H1 (cell line): Measurements from ENCODE around the gene NEBL.

Experiments used
- CREB1 ChIP-seq: IDR thresholded peaks from 2 replicates; pipeline ENCODE4 v1.6.1; 2012; ENCODE audit warnings: inconsistent platforms
- CTCF ChIP-seq, 3 experiments: IDR thresholded peaks; 1 replicate in 2 of 3; 2 replicates in 1 of 3; pipeline versions ENCODE4 v1.5.1 to v1.6.1; 2011; ENCODE audit warnings: low read length in 3 of 3, mild to moderate bottlenecking in 3 of 3, inconsistent platforms in 2 of 3, low read depth in 1 of 3, moderate library complexity in 1 of 3; ENCODE audit not compliant: insufficient read depth in 1 of 3; ENCODE audit errors: control extremely low read depth in 1 of 3
- GTF2F1 ChIP-seq: IDR thresholded peaks from 2 replicates; pipeline ENCODE4 v1.6.1; 2012; ENCODE audit warnings: low read depth, low read length, improper control_type of control experiment, borderline replicate concordance
- JUND ChIP-seq: IDR thresholded peaks from 2 replicates; pipeline ENCODE4 v1.6.1; 2011; ENCODE audit warnings: mild to moderate bottlenecking, improper control_type of control experiment, low read length
- KDM5A ChIP-seq: fragments of 200-600 bp; IDR thresholded peaks from 2 replicates; pipeline ENCODE4 v1.7.1; 2012; ENCODE audit warnings: mild to moderate bottlenecking, low read length, inconsistent platforms, mixed read lengths
- NANOG ChIP-seq: IDR thresholded peaks from 2 replicates; pipeline ENCODE4 v1.6.1; 2011; ENCODE audit warnings: low read length, low read depth, mild to moderate bottlenecking, inconsistent platforms; ENCODE audit not compliant: insufficient read depth, poor library complexity, severe bottlenecking
- PHF8 ChIP-seq: fragments of 200-600 bp; sonication (generic); conservative IDR thresholded peaks from 2 replicates; pipeline ENCODE4 v1.7.1; 2012; ENCODE audit warnings: low read depth, mild to moderate bottlenecking, inconsistent platforms, low read length, moderate library complexity
- POLR2A ChIP-seq, 2 experiments: IDR thresholded peaks; 1 replicate in 1 of 2; 2 replicates in 1 of 2; pipeline ENCODE4 v1.6.1; 2011; ENCODE audit warnings: low read depth in 2 of 2, low read length in 2 of 2, mild to moderate bottlenecking in 2 of 2; ENCODE audit errors: control extremely low read depth in 1 of 2
- POLR2AphosphoS5 ChIP-seq: IDR thresholded peaks from 2 replicates; pipeline ENCODE4 v1.6.1; 2011; ENCODE audit warnings: low read depth, low read length
- RFX5 ChIP-seq: IDR thresholded peaks from 2 replicates; pipeline ENCODE4 v1.6.1; 2011; ENCODE audit warnings: low read depth, low read length, improper control_type of control experiment, borderline replicate concordance
- SIRT6 ChIP-seq: IDR thresholded peaks from one replicate; pipeline ENCODE4 v1.7.1; 2012; ENCODE audit warnings: low read length, inconsistent platforms
- SP4 ChIP-seq: IDR thresholded peaks from 2 replicates; pipeline ENCODE4 v1.6.1; 2012; ENCODE audit warnings: low read length, inconsistent platforms
- TBP ChIP-seq: IDR thresholded peaks from 2 replicates; pipeline ENCODE4 v1.6.1; 2011; ENCODE audit warnings: low read depth, low read length, improper control_type of control experiment
- TCF12 ChIP-seq: IDR thresholded peaks from 2 replicates; pipeline ENCODE4 v1.6.1; 2011; ENCODE audit warnings: low read depth, mild to moderate bottlenecking, low read length

GRCh38 chr10:20911626-20912025 lies 14.5 kb upstream of the NEBL start:
- no peak for TF ChIP-seq TBP
- no peak for TF ChIP-seq TCF12
- TF ChIP-seq POLR2A (IDR thresholded peaks at IDR 0.05; ENCODE audit: control extremely low read depth in 1 of 2, low read depth in 2 of 2, low read length in 2 of 2): no peak
- TF ChIP-seq SP4: no peak
- no peak for TF ChIP-seq CTCF (IDR thresholded peaks at IDR 0.05; ENCODE audit: control extremely low read depth in 1 of 3, insufficient read depth in 1 of 3, low read depth in 1 of 3, low read length in 3 of 3)
- no peak for TF ChIP-seq JUND
- no peak for TF ChIP-seq NANOG
- no peak for TF ChIP-seq GTF2F1
- TF ChIP-seq CREB1: no peak
- TF ChIP-seq KDM5A: no peak
- TF ChIP-seq POLR2AphosphoS5: no peak
- TF ChIP-seq PHF8: no peak
- no peak for TF ChIP-seq SIRT6
- TF ChIP-seq RFX5: no peak
